DMS114 treated with DMSO at 0.1 percent for 48 hours (cell line): ENCODE results near the gene KRT81.
"Not testable (repeated sequence)": the region's sequence is repeated elsewhere in the genome, so short reads cannot be mapped to it uniquely, and the experiment has no call there.

Experiments used
- DNase-seq: peaks from one replicate; lab custom pipeline; 2025; ENCODE audit not compliant: unreplicated experiment; lab: John Stamatoyannopoulos, UW

The KRT81 gene

GRCh38 chr12:52300796-52301691 is 9.7 kb upstream of the KRT81 start:
- DNase-seq: no peak

GRCh38 chr12:52298677-52299190 is 7.4 kb upstream of the KRT81 start:
- DNase-seq: no peak

GRCh38 chr12:52296572-52297215 is 5.4 kb upstream of the KRT81 start:
- no peak for DNase-seq

DNA sequence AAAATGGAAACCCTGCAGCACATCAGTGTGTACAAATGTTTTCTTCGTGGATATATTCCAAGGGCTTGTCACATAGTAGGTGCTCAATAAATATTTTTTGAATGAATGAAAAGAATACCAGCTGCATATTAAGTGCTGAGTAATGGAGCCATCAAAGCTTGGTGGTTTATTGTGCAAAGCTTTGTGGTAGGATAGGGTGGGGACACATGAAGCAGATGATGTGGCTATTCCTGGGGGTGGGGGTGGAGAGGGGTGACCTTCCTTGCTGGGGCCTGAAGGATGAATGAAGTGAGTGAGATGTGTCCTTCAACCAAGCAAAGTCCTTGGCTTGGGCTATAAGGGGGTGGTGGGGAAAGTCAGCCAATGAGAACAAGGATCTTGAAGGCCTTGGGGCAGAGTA is 4.3 kb upstream of the KRT81 start:
- DNase-seq: no peak

- DNase-seq: no peak
These were observed 3.5 kb upstream of the KRT81 start for GRCh38 chr12:52294803-52295202.

GRCh38 chr12:52293926-52294325 is 2.6 kb upstream of the KRT81 start:
- no peak for DNase-seq

GRCh38 chr12:52290483-52291134 is 725 bp downstream of the KRT81 start:
- DNase-seq: not testable (repeated sequence)

DNA sequence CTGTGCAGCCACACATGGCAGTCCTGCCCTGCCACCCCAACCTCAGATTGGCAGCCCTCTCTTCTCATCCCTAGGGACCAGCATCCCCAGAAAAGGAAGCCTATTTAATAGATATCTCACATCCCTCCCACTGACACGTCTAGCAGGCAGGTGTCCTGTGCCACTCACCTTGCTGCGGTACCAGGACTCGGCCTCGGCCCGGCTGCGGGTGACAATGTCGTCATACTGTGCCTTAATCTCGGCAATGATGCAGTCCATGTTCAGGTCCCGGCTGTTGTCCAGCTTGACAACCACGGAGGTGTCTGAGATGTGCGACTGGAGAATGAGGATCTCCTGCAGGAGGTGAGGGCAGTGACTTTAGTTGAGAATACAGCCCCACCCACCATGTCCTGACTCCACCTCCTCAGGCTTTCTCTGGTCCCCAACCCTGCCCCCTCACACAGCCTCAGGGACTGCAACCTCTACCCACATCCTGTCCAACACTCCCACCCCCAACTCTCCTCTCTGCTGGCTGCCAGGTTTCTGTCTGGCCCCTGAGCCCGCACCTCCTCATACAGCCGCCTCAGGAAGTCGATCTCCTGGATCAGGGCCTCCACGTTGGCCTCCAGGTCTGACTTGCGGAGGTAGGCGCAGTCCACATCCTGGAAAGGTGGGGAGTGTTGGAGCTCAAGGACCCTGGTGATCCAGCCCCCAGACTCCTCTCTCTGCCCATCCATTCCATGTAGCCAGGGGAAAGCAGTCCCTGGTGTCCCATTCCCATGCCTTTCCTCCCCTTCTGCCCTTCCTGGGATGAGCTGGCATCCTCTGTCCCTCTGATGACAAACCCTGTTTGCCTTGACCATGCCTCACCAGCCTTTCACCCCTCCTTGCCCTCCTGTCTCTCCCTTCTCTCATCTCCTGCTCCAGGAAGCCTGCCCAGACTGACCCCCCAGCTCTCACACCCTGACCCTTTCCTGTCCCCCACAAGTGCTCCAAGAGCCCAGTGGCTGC is 3.2 kb downstream of the KRT81 start:
- not testable (repeated sequence) for DNase-seq

DNA sequence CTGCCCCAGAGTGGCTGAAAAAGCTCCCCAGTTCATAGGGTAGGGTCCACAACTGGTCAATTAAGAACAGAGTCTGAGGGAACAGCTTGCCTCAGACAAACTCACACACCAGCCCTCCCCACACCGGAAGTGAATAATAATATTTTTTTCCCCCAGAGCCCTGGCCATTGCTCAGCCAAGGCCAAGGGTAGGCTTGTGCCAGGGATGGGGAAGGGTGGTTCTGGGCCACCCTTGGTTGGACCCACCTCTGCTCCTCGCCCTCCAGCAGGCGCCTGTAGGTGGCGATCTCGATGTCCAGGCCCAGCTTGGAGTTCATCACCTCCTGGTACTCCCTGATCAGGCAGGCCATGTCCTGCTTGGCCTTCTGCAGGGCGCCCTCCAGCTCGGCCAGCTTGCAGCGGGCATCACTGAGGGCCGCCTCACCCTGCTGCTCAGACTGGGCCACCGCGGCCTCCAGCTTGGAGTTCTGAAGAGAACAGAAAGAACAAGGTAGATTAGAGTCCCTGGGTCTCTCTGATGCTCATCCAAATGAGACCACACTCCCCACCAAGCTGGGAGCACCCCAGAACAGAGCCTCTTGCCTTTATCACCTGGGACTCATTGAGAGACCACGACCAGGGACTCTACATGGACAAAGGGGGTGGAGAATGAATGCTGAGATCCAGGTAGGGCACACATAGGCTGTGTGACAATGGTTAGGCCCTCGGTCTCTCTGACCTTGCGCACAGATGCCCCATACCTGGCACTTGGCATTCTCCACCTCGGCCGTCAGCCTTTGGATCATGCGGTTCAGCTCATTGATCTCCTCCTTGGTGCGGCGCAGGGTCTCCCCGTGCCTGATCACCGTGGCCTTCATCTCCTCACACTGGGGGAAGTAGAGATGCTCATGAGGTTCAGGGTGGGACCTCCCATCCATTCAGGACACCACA is 4.2 kb downstream of the KRT81 start:
- DNase-seq: not testable (repeated sequence)

GRCh38 chr12:52285851-52286530 is 5.3 kb downstream of the KRT81 start:
- DNase-seq: no peak

DNA sequence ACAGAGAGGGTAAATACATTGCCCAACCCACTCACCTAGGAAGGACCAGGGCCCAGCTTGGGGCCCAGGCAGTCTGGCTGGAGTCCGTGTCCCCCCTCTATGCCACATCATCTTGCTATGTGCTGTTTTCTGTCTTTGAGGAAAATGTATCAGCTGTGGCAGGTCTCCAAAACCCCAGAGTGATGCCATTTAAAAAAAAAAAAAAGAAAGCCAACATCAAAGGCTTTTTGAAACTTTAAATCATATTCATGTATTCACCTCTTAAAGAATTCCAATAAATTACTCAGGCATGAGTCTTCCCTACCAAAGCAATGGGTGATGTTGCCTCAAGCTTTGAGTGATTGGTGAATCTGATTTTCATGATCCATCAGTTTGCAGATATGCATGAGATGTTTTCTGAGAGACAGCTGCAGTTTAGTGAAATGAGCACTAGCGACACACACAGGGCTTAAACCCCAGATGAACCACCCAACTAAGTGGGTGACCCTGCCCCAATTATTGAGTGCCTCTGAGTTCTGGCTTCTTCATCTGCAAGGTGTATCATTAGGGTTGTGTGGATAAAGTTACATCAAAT is 6.1 kb downstream of the KRT81 start:
- DNase-seq: no peak

DNA sequence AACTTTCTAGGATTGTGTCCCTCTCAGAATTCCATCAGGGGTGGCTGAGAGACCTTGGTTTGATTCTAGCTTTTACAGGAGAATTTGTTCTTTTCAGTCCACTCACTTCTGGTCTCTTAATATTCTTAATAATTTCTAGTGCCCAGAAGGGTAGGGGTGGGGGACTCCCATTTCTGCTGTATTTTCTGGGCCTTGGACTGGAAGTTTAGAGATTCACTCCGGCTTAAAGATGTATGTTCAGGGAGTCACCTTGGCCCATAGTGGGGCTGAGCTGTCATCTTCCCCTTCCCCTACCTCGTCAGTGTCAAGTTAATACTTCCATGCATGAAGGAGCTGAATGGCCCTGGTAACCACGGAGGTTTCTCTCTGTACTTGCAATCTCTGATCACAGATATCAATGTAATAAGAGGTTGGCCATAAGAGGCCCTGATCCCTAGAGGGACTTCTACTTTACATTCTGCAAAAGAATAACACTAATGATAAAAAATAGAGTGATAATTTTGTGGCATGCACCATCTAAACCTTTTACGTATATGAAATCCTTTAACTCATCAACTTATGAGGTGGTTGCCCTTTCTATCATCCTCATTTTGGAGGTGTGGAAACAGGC is 6.7 kb downstream of the KRT81 start:
- DNase-seq: no peak

DNA sequence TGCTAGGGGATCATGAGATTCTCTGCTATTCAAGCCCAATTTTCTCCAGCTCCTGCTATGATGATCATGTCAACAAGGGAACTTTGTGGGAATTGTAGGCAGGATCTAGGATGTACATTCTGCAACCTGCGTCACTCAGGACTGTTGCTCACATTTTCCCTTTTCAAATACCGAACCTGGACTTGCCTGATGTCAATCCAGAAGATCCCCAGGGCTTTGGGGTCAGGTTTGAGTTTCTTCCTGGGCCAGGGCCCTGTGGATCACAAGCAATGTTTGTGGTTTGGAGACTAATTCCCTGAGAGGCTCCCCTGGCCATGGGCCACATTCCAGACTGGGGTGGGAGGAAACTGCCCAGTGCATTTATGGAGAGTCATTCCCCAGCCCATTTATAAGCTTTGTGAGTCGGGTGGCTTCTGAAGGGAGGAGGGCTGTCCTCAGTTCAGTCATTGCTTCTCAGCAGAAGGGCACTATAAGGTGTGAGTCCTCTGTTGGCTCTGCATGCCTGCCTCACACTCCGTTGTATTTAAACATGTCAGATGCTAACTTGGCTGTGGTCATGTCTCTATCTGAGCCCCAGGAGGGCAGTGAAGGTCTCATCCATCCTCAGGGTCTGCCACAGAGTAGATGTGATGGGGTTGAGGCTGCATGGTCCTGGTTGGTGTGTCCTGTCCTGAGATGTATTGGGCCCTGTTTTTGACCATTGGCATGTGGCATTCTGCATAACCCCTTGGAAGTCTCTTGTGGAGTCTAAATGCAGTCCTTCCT is 10.4 kb downstream of the KRT81 start:
- no peak for DNase-seq

- no peak for DNase-seq
These were observed 11.0 kb downstream of the KRT81 start for GRCh38 chr12:52280319-52280795.

- no peak for DNase-seq
These were observed 11.7 kb downstream of the KRT81 start for GRCh38 chr12:52279422-52280318.
